Stimulated activated CD4-positive, alpha-beta T cell treated with anti-CD3 and anti-CD28 coated beads, TNF-alpha, amount 100 ng/mL, for 4 hours (primary cell): Measurements from ENCODE around the gene MBP.

ENCODE experiments used
- DNase-seq, 3 experiments: peaks; one replicate each; pipeline ENCODE4 v3.0.0-alpha.2; 2020; ENCODE audit warnings: low read depth in 3 of 3

Gene MBP

GRCh38 chr18:76988031-76988826 lies 144.4 kb downstream of the MBP start:
- DNase-seq: no peak

GRCh38 chr18:76986406-76986805 lies 146.2 kb downstream of the MBP start:
- DNase-seq: no peak

GRCh38 chr18:76985951-76986236 lies 146.7 kb downstream of the MBP start:
- DNase-seq: no peak

DNA sequence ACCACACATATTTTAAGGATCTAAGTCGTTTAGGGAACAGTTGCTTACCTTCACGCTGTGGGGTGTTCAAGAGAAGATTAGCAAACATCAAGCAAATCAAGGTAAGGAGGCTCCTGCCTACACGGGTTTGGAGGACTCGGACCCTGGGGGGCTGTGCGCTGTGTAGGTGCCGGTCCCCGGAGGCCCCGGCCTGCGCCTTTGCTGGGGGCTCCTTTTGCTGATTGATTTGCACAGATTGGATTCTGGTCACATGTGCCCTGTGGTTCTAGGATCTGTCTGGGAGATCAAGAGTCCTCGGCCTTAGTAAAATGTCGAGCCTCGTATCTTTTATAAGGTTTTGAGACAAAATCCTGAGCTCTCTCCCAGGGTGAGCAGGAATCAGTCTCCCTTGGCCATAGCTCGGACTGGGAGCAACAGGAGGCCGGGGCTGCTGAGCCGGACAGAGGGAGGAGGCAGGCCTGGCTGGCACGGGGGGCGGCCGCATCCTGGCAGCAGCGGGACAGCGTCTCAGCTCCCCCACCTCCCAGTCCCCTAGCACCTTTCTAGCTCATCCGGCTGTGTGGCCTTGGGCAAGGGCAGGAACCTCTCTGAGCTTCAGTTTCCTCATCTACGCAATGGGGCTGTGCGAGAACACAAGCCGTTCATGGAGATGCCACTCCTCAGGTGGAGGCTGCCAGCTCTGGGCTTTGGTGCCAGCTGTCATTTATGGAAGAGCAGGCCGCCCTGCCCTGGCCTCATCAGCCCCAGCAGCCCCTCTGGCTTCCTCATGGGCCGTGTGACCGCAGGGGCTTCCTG lies 147.2 kb downstream of the MBP start:
- DNase-seq: no peak

DNA sequence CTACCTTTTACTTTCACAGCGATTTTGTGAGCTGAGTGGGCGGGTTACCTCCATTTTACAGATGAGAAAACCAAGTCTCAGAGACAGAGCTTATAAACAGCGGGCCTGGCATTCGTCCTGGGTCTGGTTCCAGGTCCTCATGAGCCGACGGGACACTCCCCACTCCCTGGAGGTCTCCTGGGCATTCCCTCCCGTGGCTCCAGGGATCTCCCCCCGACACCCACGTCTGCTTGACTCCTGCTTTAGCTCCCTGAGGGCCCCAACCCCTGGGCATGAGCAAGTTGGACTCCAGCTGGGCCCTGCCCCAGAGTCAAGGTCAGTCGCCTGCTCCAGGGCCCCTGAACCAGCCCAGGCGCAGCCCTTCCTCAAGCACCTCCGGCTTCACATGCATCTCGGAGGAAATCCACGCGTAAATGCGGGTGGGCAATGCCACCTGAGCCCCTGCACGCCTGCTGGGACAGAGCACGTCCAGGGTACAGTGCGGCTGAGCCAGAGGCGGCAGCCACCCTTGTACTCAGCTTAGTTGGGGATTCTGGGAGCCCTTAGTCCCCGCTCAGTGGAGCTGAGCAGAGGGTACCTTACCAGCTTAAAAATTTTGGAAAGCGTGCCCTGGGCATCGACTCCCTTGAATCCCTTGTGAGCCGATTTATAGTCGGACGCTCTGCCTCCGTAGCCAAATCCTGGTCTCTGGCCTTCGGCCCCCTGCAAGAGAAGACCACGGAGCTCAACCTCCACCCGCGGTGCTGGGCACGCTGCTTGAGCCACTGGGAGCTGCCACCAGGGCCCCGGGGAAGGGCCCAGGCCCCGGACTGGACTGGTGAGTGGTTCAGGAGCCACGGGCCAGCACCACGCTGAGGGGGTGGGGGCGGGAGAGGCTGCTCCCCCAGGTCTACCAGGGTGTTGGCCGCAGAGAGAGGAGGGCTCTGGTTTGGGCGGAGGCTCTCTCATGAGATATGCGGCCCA lies 148.1 kb downstream of the MBP start:
- DNase-seq: no peak

DNA sequence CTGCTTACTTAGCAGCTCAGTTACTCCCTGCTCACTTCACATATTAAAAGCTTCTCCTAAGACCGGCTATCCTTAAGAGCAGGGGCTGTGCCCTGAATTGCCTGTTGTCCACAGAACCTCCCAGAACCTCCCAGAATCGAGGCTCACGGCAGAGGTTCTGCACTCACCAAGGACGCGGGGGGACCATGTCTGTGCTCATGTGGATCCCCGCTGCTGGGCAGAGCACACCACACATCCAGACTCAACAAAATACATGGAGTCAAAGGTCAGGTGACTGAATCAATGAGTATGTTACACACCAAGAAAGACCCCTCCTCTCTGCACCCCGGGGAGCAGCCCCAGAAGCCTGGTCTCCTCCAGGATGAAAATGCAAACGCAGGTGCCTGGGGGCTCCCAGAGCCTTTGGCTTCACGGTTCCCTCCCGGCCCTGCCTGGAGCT lies 149.0 kb downstream of the MBP start:
- no peak for DNase-seq

GRCh38 chr18:76982841-76983583 lies 149.6 kb downstream of the MBP start:
- peak; percentile 67 to 73 (median 72) for DNase-seq

- DNase-seq: no peak
These were observed 150.5 kb downstream of the MBP start for GRCh38 chr18:76982038-76982437.

DNA sequence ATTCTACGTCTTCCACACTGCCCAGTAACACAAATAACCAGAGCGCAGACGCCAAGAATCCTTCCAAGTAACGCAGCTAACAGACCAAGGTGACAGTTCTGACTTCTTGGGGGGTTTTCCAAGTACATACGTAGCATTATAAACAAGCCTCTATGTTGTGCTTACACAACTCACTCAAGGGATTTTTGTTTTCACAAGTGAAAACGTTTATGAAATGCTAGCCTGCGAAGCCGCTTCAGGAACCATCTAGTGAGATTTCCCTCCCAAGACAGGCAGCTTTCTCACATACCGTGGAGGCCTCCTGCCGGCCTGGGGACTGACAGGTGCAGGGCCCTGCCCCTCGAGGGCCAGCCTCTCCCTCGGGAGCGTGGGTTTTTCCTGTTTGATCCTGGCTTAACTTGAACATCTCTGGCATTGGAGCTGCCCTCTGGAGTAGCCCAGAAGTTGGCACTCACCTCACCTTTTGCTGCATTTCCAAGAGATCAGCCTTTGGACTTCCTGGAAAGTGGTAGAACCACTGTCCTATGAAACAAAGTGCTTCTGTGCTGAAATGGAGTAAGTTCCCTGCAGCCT lies 151.1 kb downstream of the MBP start:
- DNase-seq: no peak

GRCh38 chr18:76980663-76981395 lies 151.8 kb downstream of the MBP start:
- no peak for DNase-seq

GRCh38 chr18:76979906-76980305 lies 152.7 kb downstream of the MBP start:
- DNase-seq: no peak

GRCh38 chr18:76979111-76979751 lies 153.4 kb downstream of the MBP start:
- DNase-seq: no peak

GRCh38 chr18:76978616-76979015 lies 154.0 kb downstream of the MBP start:
- no peak for DNase-seq

DNA sequence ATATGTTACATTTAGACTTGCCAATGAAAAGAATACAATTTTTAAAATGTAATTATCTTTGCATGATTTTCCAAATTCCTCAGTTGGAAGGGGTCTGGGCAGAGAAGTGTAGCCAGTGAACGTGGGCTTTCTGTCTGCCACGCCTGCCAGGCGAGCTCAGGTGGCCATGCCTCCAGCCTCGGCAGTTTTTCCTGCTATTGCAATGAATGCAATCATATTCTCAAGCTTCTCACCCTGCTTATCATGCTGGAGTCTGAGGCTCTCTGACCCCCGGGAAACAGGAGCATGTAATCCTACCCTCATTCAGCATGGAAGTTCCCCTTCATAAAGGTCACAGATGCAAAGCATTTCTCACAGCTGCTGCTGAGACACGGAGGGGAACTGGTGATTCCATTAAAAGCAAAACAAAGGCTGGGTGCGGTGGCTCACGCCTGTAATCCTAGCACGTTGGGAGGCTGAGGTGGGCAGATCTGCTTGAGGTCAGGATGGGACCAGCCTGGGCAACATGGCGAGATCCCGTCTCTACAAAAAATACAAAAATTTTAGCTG lies 154.8 kb downstream of the MBP start:
- no peak for DNase-seq

DNA sequence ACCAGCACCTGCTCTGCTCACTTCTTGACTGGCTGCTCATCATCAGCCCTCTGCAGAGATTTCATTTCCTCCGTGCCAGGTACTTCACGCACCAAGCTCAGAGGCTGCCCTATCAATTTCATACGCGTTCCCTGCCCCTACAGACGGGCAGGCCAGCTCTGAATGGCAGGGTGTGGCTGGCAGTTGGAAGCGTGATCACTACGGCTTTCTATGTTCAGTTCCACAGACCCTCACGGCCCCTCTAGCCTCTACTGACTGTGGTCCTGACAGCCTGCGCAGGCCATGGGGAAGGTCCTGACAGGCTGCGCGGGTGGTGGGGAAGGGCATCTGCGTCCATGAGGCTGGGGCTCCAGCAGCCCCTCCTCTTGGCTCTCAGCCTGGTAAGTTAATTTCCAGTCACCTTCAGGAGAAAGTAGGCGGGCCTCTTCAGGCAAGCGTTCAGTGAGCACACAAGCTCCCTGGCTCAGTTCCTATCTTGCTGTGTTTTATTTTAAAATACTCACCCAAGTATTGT lies 155.4 kb downstream of the MBP start:
- DNase-seq: no peak

DNA sequence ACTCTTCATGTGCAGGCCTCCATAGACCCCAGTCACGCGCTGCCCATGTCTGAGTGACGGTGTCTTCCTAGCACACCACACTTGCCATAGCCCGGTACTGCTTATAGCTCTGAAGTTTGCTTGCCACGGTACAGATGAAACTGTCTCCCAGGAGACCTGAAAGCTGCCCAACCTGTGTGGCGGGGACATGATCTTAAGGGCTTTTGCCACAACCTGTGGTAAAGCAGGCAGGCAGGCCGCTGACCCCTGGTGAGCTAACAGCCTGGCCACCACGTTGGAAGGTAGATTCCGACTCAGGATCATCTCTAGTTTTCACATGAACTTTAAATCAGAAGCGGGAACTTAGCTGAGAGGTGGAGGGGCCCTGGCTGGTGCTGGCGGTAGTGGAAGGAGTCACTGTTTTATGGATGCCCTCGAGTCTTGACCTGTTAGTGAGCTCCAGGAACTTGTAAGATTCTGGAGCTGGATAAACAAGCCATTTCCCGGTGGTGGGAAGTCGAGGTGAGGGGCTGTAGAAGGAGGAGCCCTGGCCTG lies 156.9 kb downstream of the MBP start:
- no peak for DNase-seq

DNA sequence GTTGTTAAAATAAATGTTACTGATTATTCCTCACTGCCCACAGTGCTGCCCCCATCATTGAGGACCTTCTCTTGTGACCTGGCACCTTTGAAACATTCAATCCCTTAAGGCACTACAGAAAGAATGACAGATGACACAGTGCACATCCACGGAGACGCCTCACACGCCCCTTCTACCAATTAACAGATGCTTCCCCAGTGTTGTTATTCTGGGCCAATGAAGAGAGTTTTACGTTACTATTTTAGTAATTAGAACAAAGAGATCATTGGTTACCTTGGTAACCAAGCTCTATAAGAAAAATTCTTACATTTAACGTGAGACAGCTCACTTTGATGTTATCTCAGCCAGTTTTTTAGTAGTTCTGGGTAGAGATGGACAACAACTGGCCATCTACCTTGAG lies 158.2 kb downstream of the MBP start:
- DNase-seq: no peak

DNA sequence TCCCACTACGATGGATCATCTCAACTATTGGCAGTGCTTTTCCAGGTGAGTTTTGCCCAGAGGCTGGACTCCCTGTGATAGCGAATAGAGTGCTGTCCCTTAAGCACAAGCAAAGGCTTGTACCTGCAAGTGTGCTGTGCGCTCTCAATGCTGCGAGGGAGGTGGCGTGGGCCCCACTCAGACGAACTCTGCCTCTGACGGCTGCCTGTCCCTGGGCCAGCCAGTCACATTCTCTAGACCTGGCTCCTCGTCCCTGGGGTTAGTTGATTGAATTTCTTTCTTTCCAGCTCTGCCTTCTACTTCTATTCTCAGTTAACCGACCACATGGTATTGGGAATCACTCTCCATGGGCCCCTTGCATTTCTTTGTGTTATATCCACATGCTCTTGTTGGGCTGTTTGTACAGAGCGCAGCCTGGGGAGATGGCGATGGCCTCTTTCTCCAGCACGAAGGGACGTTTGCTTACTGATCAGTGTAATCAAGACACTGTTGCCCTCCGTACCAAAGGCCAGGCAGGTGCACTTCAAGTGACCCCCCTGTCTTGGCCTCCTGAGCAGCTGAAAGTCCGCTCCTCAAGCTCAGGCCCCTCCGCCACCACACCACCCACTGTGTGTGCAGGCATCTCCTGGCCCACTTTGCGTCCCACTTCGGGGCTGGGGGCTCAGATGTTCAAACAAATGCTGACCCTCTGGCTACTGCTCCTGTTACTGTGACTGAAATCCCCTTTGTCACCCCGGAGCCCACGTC lies 158.9 kb downstream of the MBP start:
- DNase-seq: no peak
